Measurements from ENCODE around the gene MAML2.

The MAML2 gene

DNA sequence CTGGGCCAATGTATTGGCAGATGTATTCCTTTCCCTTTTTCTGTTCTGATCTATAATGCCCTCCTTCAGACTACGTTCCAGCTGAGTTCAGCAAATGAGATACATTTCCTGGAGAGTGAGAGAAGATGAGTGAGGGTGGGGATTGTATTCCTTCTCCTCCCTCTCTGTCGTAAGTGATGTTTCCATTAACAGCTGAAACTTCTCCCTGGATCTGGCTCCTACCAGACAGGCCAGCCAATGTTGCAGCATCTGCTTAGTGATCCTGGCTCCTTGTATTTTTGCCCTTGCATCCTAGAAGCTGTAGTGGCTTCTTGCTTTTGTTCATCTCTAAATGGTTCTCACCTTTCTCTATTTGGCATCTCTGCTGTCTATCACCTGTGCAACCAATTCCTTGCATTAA is 370.9 kb downstream of the MAML2 start:
- no peak for DNase-seq (ENCODE audit: low read depth)

DNA sequence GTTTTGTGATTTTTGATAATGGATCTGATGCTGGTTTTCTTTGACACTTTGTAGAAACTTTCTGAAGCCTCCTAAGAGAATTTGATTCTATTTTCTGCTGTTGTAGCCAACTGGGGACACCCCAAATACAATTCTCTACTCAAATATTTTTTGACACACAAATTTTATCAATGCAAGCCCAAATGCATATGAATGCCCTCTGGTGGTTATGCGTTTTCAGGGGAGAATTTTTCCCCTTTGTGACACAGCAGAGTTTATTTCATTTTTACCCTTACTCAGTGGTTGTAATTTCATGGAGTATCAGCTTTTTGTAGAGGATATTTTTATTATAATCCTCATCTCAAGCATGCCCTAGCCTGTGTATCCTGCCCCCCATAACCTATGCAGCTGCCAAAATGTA is 374.4 kb downstream of the MAML2 start:
- DNase-seq (ENCODE audit: low read depth): no peak

DNA sequence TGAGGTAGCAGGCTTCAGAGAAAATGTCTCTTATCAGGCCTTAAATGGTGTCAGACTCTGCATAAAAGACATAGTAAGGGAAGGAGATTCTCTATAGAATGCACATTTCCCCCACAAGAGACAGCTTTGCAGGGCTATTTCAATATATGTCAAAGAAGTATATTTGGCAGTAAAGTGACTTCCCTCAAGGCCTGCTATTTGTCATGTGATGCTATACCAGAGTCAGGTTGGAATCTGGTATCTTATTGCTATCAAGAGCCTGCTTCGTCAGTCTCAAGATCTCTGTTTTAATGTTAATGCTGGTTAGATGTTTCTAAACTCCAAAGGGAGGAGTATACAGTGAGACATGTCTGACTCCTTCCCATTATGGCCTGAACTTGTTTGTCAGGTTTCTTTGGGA is 378.7 kb downstream of the MAML2 start:
- no peak for DNase-seq (ENCODE audit: low read depth)

DNA sequence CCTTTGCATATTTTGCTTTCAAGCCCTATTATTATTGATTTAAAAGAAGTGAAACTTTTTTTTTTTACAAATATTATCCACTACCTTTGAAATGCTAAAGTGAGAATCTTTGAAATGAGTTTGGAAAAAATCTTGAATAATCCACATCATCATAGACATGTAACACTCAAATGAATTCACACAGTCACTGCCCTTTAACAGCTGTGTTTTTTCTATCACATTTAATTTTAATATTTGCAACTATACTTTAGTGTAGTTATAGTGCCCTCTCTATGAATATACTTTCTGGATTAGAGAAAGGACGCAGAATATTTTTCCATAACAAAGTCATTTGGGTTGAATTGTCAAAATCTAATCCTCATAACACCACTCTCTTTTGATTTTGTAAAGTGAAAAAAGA is 381.2 kb downstream of the MAML2 start:
- no peak for DNase-seq (ENCODE audit: low read depth)

DNA sequence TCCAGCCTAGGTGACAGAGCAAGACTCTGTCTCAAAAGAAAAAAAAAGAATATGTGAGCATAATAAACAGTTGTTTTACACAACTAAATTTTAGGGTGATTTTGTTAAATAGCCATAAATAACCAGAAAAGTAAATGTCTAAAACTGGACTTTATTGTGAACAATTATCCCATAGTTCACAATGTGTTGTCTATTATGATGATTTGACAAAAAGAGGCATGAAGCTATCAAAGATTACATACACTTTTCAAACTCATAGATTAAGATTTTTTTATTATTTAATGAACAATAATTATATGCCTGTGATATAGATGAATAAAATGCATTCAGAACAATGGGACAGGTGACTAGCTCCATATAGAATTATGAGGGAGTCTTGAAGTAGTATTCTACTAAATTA is 392.1 kb downstream of the MAML2 start:
- DNase-seq (ENCODE audit: low read depth): no peak

DNA sequence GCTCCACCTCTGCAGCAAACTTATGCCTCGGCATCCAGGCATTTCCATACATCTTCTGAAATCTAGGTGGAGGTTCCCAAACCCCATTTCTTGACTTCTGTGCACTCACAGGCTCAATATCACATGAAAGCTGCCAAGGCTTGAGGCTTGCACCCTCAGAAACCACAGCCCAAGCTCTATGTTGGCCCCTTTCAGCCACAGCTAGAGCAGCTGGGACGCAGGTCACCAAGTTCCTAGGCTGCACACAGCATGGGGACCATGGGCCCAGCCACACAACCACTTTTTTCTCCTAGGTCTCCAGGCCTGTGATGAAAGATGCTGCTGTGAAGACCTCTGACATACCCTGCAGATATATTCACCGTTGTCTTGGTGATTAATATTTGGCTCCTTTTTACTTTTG is 394.4 kb downstream of the MAML2 start:
- no peak for DNase-seq (ENCODE audit: low read depth)

DNA sequence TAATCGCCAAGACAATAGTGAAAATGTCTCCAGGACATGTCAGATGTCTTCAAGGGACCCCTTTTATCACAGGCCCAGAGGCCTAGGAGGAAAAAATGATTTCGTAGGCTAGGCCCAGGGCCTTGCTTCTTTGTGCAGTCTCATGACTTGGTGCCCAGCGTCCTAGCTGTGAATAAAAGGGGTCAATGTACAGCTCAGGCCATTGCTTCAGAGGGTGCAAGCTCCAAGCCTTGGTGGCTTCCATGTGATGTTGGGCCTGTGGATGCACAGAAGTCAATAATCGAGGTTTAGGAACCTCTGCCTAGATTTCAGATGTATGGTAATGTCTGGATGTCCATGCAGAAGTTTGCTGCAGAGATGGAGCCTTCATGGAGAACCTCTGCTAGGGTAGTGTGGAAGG is 398.4 kb downstream of the MAML2 start:
- DNase-seq (ENCODE audit: low read depth): no peak

DNA sequence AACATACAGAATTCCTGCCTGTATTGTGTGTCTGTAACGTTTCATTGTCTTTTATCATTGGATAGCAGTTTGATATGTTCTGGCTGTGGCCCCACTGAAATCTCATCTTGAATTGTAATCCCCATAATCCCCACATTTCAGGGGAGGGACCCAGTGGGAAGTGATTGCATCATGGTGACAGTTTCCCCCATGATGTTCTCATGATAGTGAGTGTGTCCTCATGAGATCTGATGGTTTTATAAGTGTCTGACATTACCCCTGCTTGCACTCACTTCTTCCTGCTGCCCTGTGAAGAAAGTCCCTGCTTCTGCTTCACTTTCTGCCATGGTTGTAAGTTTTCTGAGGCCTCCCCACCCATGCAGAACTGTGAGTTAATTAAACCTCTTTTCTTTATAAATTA is 399.4 kb downstream of the MAML2 start:
- no peak for DNase-seq (ENCODE audit: low read depth)

DNA sequence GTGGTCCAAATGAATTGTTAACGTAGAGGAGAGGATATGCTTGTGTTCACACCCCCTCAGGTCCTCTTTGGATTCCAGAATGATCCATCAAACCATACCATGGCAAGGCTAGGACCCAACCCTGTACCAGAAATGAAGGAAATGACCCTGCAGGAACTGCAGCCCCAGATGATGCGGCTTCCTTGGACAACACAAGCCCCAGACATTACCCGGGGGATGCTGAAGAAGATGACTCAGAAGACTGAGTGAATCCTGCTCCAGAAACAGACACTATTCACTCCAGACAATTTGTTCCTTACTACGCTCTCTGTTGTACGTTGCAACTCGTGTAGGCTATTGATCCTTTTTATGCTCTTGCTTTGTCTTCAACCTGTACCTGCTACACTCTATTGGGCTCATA is 403.9 kb downstream of the MAML2 start:
- no peak for DNase-seq (ENCODE audit: low read depth)

DNA sequence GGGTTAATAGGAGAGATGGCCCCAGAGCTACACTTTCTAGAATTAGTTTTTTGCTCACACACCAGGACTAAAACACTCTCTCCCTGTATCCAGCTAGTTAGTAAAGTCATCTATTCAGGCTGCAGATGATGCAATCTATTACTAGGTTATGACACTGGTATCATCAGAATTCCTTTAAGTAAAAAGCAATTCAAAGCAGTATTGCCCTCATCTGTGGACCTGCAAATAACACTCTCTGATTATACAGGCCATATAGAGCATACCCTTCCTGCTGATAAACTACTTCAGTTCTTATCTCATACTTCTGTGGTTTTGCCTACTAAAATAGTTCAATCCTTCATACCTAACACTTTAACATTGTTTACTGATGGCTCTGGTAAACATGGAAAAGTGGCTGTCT is 405.6 kb downstream of the MAML2 start:
- no peak for DNase-seq (ENCODE audit: low read depth)

DNA sequence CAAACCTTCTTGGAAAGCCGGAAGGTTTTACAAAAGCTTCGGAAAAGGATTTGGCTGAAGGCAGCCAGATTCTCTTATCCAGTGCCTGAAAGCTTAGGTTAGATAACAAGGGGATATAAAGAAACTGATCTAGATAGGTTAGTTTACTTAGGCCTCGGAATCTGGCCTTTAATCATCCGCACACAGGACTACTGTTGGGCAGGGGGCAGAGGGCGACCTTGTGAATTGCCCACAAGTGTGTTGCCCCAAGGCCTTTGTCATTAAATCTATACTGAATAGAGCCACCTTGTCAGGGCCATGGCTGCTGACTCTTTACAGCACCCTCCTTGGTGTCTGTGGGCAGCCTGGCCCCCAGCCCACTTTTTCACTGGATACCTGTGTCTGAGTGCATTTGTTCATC is 409.4 kb downstream of the MAML2 start:
- DNase-seq (ENCODE audit: low read depth): no peak

DNA sequence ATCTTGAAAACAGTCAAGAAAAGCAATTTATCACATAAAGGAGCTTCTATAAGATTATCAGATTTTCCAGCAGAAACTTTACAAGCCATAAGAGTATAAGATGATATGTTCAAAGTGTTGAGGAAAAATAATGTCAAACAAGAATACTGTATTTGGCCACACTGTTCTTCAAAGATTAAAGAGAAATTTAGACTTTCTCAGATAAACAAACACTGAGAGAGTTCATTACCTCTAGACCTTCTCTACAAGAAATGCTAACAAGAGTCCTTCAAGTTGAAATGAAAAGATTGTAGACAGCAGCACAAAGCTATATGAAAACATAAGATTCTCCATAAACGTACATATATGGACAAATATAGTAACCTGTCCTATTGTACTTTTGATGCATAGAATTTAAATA is 411.1 kb downstream of the MAML2 start:
- DNase-seq (ENCODE audit: low read depth): no peak

DNA sequence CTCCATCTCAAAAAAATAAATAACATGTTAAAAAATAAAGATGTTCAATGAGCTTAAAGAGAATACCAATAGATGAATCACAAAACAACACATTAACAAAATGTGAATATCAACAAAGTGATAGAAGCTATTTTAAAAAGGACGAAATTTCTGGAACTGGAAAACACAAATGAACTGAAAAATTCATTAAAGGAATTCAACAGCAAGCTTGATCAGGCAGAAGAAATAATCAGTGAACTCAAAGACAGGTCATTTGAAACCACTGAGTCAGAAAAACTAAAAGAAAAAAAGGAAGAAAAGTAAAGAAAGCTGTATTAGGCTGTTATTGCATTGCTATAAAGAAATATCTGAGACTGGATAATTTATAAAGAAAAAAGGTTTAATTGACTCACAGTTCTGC is 412.0 kb downstream of the MAML2 start:
- no peak for DNase-seq (ENCODE audit: low read depth)

DNA sequence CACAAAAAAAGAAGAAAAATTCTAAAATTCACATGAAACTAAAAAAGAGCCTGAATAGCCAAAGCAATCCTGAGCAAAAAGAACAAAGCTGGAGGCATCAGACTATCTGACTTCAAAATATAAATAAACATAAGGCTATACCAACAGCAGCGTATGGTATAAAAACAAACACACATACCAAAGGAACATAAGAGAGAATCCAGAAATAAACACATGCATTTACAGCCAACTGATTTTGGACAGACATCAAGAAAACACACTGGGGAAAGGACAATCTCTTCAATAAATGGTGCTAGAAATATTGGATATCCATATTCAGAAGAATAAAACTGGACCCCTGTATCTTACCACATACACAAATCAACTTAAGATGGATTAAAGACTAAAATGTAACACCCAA is 416.3 kb downstream of the MAML2 start:
- no peak for DNase-seq (ENCODE audit: low read depth)

Measured in activated T-helper 9 cell treated with anti-CD3 and anti-CD28 coated beads, Interleukin-2, amount 50 U/mL, for 16 hours (primary cell).